HG02623 (cell line): ENCODE results near the gene GJB1.

Source experiments
- ATAC-seq: cut with Tn5 transposase; IDR thresholded peaks from one replicate; pipeline ENCODE4 v1.9.1; 2021; ENCODE audit warnings: moderate library complexity; ENCODE audit not compliant: unreplicated experiment

Gene GJB1

DNA sequence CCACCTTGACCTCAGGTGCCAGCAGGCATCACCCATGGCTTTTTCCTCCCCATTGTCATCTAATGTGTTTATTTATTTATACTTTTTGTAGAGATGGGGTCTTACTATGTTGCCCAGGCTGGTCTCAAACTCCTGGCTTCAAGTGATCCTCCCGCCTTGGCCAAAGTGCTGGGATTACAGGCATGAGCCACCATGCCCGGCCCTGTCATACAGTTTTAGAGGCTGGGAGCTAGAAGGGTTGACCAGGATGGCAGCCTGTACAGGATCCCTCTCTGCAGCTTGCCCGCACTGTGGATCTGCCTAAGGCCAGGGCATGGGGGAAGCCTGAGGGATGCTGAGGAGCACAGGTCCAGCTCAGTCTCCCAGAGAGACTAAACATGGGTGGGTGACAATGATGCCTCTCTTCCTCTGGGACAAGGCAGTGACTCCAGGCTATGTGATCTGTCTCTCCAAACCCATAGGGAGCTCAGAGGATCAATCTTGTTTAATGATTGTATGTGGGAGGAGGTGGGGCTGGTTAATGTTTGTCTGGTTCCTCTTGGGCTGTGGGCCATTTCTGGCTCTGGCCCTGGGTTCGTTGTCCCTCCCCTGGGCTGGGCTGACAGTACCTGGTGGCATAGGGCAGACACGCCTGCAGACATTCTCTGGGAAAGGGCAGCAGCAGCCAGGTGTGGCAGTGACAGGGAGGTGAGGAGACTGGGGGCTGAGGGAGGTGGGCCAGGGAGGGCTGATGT is 8.3 kb upstream of the GJB1 start:
- no peak for ATAC-seq

DNA sequence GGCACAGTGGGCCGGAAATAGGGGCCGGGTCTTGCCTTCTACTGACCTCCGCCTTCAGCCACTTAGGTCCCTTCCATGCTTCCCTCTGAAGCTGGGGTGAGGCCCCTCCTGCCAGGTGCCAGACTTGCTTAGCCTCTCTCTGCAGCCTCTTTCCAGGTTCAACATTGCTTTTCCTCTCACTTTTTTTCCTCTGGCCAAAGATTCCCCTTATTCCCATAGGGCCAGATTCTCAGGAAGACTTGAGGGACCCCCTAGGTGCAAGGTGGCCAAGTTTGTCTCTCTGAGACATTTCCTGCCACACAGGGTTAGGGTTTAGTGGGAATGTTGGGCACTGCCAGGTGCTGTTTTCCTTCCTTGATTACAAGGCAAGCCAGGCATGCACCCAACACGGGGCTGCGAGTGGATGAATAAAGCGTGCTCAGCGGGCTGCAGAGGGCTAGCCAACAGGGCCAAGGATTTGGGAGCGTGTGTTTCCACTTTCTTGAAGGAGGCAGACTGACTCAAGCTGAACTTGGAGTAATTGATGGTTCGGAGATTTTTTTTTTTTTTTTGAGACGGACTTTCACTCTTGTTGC is 7.6 kb upstream of the GJB1 start:
- ATAC-seq = no peak

DNA sequence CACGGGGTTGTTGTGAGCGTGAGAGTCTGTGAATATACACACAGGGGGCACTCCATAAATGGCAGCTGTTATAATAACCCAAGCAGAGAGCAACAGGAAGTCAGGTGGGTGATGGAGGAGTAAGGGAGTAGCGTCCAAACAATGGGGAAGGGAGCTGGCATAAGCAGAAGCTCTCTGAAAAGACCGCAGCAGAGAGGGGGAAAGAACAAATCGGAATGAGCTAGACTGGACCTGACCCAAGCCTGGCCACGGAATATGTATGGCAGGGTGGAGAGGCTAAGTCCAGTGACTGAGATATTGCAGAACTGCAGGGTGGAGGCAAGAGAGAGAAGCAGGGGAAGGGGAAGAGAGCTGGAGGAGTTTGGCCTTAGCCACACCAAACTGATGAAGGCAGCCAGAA is 6.5 kb upstream of the GJB1 start:
- ATAC-seq = no peak

DNA sequence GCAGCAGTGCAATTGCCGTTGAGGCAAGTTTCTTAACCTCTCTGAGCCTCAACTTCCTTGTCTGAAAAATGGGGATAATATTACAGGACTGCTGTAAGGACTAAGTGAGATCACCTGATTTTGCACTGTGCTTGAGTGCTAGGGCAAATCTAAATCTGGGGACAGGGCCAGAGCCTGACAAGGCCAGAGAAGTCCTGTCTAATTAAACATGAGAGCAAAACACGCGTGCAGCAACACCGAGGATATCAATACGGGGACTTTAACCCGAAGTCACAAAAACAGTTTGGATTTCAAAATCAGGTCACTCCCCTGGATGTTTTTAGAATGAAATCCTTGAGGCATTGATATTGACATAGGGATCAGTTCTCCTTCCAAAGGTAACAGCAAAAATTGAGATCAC is 5.7 kb upstream of the GJB1 start:
- ATAC-seq = no peak

DNA sequence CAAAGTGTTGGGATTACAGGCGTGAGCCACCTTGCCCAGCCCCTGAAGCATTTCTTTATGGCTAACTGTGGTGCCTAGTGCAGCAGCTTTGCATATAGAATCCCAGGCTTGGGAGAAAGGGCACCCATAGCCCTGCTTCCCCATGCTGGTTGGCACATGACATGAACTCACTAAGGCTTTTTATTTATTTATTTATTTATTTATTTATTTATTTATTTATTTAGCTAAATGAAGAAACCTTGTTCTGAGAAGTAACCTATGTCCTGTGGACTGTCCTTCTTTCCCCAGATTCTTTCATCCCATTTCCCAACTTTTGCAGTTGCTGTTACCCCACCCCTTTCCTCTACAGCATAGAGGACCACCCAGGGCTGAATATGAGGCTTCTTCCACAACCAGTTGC is 1.9 kb upstream of the GJB1 start:
- no peak for ATAC-seq

DNA sequence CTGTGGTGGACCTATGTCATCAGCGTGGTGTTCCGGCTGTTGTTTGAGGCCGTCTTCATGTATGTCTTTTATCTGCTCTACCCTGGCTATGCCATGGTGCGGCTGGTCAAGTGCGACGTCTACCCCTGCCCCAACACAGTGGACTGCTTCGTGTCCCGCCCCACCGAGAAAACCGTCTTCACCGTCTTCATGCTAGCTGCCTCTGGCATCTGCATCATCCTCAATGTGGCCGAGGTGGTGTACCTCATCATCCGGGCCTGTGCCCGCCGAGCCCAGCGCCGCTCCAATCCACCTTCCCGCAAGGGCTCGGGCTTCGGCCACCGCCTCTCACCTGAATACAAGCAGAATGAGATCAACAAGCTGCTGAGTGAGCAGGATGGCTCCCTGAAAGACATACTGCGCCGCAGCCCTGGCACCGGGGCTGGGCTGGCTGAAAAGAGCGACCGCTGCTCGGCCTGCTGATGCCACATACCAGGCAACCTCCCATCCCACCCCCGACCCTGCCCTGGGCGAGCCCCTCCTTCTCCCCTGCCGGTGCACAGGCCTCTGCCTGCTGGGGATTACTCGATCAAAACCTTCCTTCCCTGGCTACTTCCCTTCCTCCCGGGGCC is 1.2 kb downstream of the GJB1 start:
- ATAC-seq = no peak

DNA sequence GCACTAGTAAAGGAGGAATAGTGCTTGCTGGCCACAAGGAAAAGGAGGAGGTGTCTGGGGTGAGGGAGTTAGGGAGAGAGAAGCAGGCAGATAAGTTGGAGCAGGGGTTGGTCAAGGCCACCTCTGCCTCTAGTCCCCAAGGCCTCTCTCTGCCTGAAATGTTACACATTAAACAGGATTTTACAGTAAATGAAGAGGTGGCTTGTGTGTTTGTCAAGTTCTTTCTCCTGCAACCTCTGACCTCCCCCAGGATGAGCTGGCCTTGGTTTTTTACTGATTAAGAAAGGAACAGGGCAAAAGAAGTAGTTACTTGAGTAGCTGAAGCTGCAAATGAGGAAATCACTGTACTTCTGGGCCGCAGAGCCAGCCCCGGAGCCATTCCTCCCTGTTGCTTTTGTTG is 2.0 kb downstream of the GJB1 start:
- ATAC-seq = no peak

DNA sequence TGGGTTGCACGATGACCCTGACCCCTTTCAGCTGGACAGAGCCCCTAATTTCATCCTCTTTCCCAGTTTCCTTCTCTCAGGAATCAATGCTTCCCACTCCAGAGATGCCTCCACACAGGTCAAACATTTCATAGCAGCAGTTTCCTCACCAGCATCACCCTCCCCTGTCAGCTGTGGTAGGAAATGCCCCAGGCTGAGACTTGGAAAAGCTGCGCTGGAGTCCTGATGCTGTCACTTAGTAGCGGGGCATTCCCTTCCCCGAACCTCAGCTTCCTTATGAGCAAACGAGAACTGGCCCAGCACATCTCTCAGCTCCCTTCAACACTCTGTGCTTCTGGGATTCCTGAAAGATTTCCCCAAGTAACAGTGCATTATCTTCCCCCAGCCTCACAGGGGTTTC is 2.7 kb downstream of the GJB1 start:
- no peak for ATAC-seq

DNA sequence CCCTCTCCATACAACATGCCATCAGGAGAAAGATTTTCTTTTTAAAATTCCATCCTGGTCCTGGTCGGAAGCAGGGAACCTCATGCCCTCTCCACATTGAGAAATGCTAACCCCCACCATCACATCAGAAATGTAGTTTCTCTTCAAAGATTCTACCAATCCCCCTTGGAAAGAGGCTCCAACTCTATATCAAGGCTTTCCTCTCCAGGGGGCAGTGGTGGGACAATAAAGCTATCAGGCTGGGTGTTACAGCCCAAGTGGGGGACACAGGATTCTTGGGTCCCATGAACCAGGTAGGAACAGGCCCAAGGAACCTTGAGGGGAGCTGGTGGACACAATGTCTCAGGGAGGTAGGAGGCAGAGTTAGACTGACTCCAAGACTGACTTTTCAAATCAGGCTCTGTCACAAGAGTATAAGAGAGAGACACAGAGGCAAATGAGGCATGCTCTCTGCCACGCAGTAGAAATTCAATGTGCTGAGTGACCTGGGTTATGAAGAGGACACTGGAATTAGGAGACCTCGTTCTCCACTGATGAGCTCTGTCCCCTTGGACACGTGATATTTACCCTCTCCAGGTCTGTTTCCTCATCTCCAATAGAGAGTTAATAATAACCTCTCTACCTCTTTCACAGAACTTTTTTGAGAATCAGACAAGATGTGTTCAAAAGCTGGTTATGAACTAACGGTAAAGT is 4.5 kb downstream of the GJB1 start:
- ATAC-seq = no peak

DNA sequence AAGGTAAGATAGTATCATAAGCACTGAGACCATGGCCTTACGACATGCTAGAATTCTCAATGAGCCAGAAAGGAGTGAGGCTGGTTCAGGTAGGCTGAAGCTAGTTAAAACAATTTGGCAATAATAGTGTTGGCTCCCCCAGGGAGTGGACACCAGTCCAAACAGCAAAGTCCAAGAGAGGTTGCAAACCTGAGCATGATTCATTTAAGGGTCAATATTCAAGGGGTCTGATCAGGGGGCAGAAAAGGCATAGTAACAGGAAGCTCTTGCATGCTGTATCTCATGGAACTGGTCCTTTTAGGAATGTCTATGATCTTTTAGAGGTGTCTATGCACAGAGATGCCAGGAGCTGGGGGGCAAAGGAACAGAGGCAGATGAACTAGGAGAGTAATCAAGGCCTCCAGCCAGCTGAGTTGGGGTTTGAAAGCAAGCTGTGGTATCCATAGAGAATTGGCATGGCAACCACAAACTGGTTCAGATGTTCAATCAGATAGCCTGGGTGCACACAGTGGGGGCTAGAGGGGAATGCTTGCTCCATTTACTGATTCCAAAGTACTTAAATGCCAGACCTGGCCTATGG is 5.1 kb downstream of the GJB1 start:
- no peak for ATAC-seq

DNA sequence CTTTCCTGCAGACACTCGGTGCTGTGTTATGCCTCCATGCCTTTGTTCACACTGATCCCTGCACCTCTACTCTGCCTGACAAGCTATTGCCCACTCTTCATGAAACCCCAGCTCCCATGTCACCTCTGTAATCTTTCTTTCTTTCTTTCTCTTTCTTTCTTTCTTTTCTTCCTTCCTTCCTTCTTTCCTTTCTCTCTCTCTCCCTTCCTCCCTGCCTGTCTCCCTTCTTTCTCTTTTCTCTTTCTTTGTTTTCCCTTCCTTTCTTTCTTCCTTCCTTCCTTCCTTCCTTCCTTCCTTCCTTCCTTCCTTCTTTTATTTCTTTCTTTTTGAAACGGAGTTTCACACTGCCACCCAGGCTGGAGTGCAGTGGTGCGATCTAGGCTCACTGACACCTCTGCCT is 12.5 kb downstream of the GJB1 start:
- ATAC-seq = no peak

DNA sequence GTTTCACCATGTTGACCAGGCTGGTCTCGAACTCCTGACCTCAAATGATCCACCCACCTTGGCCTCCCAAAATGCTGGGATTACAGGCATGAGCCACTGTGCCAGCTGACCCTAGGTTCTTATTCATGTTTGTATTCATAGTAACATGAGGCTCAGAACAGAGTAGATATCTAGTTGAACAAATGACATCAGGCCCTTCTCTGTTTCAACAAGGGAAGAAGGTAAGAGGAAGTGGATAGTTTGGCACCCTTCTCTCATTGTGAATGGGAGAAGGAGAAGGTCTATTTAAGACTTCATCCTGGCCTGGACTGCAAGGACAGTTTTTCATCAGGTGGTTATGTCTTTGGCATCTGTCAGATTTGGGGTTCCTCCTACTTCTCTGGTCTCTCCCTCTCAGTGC is 13.8 kb downstream of the GJB1 start:
- no peak for ATAC-seq

DNA sequence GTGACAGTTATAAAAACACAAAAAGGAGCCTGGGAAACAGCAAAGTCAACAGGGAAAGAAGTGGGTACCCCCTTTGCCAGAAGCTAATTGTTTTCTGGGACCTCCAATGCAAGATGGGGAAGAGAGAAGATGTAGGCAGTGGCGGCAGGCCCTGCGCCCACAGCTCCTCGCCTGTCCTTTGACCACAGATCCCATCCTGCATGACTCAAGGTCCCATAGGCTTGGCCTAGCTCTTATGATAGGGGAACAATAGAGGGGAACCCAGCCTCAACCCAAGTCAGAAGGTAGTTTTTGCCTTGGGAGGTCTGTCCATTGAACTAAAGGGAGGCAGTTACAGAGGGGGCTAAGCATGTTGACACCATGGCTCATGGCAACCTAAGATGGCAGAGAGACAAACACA is 16.8 kb downstream of the GJB1 start:
- ATAC-seq = no peak

DNA sequence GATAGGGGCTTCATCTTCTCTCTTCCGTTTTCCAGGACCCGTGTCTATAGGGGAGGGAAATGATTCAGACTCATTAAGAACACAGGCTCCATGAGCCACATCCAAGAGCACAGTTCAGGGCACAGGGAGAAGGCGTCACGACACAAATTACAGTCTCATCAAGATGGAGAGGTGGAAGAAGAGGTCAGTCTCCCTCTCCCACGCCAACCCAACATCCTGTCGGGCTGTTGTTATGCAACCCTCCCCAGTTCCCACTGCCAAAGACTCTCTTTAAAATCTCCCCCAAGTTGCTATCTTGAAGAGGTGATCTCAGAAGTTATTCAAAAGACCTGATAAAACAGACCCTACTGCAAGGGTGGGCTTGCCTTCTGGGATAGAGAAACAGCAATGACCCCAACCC is 18.3 kb downstream of the GJB1 start:
- no peak for ATAC-seq

DNA sequence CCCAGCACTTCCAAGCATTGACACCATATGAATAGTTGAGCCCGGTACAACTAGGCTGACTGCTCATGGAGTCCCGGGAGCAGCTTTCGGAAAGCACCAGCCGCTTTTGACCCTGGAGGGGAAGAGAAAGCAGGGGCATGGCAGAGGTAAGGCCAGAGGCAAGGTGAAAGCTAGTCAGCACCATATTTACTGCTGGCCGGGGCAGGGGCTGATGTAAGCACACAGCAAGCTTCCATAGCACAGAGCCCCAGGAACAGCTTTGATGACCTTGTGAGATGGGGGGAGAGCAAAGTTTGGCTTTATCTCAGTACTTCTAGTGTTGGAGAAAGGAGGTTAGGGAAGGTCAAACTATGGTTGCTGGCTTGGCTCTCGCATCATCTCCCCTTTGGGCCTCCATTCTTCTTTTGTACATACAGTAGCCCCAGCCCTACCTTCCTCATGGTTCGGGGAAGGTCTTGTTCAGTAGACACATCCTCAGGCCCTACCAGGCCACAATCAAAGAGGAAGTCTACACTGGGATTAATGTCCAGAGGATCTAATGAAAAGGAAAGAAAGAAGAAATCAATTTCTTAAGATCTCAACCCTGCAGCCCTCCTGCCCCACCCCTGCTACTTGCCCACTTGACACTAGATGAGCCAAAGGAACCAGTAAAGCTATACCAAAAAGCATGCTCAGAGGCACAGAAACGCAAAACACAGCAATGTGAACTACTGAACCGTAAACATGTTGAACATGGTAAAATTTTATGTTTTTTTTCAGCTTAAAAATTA is 21.5 kb downstream of the GJB1 start:
- ATAC-seq = no peak

DNA sequence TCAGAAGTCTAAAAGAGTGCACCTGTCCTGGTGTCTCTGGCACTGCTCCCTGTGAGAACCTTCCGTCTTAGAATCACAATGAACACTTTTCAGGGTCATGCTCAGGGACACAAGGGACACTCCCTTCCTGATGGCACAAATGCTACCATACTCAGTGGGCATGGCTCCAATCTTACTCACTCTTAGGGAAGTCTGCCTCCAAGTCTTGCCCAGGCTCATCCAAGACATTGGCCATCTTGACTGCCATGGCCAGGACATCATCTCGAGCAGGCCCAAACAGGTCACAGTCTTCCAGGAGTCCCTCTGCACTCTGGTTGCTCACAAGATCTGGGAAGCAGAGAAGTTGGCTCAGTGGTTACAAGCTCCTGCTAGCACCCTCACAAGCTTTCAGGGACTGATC is 22.1 kb downstream of the GJB1 start:
- ATAC-seq = no peak

DNA sequence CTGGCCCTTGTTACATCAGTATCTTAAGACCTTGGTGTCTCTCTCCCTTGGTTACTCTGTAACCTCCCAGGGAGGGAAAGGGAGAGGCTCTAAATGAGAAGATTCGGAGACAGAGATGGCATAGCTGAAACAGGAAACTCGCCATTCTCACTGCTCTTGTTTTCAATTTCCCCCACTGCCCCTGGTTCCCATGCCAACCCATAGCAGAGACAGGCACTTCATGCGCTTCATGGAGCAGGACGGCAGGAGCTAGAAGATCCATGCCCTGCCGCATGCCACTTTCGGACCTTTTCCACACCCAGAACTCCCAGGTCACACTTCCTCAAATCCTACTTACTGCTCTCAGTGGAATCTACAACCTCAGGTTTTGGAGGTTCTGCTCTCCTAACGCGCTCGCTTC is 27.8 kb downstream of the GJB1 start:
- no peak for ATAC-seq

DNA sequence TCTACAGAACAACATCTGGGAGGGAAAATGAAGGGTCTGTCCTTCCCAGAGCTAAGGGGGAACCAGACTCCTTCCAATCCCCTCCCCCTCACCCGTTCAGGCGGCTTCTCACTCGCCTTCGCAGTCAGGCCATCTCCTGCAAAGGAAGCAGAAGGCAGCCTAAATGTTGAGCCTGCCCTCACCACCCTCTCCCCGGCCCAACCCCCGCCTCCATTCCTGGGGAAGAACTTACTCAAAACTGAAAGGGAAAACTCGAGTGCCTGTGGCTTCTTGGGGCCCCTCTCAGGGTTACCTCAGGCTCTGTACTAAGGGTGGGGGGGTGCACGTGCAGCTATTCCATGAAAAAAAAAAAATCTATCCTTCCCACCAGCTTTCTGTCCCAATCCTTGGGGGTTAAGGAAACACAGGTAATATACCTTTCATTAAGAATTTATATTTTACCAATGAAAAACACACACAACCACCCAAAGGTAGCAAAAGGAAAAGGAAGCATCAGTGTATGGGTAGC is 28.5 kb downstream of the GJB1 start:
- no peak for ATAC-seq

DNA sequence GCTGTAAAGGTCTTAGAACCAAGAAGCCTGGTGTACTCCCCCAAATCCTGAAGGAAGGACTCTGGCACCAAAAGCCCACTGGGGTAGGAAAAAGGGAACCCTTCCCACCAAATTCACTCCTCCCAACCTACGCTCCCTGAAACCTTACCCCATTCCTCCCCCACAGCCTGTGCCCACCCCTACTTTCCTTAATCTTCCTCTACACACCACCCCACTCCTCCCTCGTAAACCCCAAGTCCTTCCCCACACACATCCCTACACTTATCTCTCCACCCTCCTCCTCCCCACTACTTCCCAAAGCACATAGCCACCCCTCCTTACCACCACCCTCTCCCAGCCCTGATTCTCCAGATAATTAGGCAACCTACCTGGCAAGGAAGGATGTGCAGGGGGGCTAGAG is 29.2 kb downstream of the GJB1 start:
- no peak for ATAC-seq

DNA sequence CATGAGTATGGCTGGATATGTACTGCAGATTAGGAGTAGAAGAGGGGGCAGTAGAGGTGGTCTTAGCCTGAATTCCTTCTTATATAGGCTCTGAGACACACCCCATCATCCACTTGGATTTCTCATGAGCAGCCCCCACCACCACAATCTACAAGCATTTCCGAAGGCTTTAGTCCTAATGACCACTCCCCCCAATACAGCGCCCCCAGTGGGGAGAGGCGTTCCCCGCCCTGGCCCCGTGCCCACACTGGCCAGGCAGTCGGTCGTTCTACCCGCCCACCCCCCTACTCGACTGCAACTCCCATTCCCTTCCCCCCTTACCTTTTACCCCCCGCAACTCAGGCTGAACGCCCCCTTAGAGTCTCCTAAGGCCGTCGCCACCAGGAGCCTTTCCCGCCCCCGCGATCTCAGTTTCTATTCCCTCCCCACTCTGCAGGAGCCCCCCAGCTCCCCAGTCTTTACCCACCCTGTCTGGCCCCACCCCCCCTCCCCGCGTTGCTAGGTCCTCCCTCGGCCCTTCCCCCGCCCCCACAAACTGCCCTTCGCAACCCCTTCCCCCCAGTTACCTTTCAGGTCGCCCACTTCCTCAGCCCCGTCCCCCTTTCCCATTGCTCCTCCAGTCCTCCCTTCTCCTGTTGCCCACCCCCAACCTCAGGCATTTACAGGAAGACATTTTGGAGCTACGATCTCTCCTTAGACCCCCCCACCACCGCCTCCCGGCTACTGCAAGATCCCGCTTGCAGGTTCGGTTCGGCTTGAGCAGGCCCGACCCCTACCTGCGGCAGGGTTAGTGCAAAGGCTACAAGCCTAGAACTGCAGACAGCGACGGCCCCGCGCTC is 30.4 kb downstream of the GJB1 start:
- no peak for ATAC-seq
